Tongue (tissue), 2 donors: ENCODE data around the gene RACK1. TPM values are rescaled to one million over a fixed set of nuclear protein-coding genes. Genes with fewer than 3 reads are reported as not detected.

Experiments
- DNase-seq: peaks from one replicate; pipeline ENCODE4 v3.0.0-alpha.2; 2015
- total RNA-seq: library from RNA; depleted of rRNA; stranded (reverse); fragments of >200 nt; gene quantifications from one replicate; pipeline ENCODE4 v1.2.3, GENCODE V29; 2014

The RACK1 gene
- total RNA-seq, 1 donor from 2014 or later = 2,469 TPM

- DNase-seq = no peak
Measured at GRCh38 chr5:181259283-181259682, 15.6 kb upstream of the RACK1 start.

GRCh38 chr5:181258576-181258975, 14.9 kb upstream of the RACK1 start:
- DNase-seq = no peak

GRCh38 chr5:181255836-181256578, 12.3 kb upstream of the RACK1 start:
- DNase-seq = peak; percentile 41

GRCh38 chr5:181255276-181255675, 11.6 kb upstream of the RACK1 start:
- DNase-seq = no peak

GRCh38 chr5:181248277-181248676, 4.6 kb upstream of the RACK1 start:
- no peak for DNase-seq

- peak; percentile 95 for DNase-seq
Measured at GRCh38 chr5:181246276-181247049, 2.8 kb upstream of the RACK1 start.

- DNase-seq = no peak
Measured at GRCh38 chr5:181245427-181246275, 1.9 kb upstream of the RACK1 start.

- DNase-seq = no peak
Measured at GRCh38 chr5:181243018-181243563, 615 bp downstream of the RACK1 start.

- DNase-seq = no peak
Measured at GRCh38 chr5:181242031-181242451, 1.7 kb downstream of the RACK1 start.

- DNase-seq = no peak
Measured at GRCh38 chr5:181241393-181241975, 2.2 kb downstream of the RACK1 start.

GRCh38 chr5:181239062-181239663, 4.5 kb downstream of the RACK1 start:
- no peak for DNase-seq

- DNase-seq = no peak
Measured at GRCh38 chr5:181237729-181238385, 5.8 kb downstream of the RACK1 start.

- no peak for DNase-seq
Measured at GRCh38 chr5:181236954-181237641, 6.6 kb downstream of the RACK1 start.

- no peak for DNase-seq
Measured at GRCh38 chr5:181236471-181236870, 7.2 kb downstream of the RACK1 start.

- DNase-seq = no peak
Measured at GRCh38 chr5:181235689-181236366, 7.9 kb downstream of the RACK1 start.

- DNase-seq = no peak
Measured at GRCh38 chr5:181235323-181235688, 8.4 kb downstream of the RACK1 start.

- no peak for DNase-seq
Measured at GRCh38 chr5:181234455-181235306, 9.0 kb downstream of the RACK1 start.

- no peak for DNase-seq
Measured at GRCh38 chr5:181233801-181234454, 9.8 kb downstream of the RACK1 start.
